GM21576 (cell line): Measurements from ENCODE around the gene KCNA1.

Source experiments
- ATAC-seq: cut with Tn5 transposase; IDR thresholded peaks from one replicate; pipeline ENCODE4 v1.9.1; 2021; ENCODE audit warnings: mild to moderate bottlenecking, moderate library complexity; ENCODE audit not compliant: unreplicated experiment

Gene KCNA1

GRCh38 chr12:4910502-4911315 is 1.0 kb downstream of the KCNA1 start:
- no peak for ATAC-seq

- ATAC-seq, result no peak
Observed at GRCh38 chr12:4911316-4911994, 1.8 kb downstream of the KCNA1 start.

GRCh38 chr12:4914720-4915119 is 5.0 kb downstream of the KCNA1 start:
- ATAC-seq, result no peak

GRCh38 chr12:4915752-4916151 is 6.0 kb downstream of the KCNA1 start:
- ATAC-seq, result no peak

GRCh38 chr12:4918950-4919660 is 9.4 kb downstream of the KCNA1 start:
- ATAC-seq, result no peak

GRCh38 chr12:4932576-4932975 is 22.9 kb downstream of the KCNA1 start:
- ATAC-seq, result no peak

- no peak for ATAC-seq
Observed at GRCh38 chr12:4933411-4933810, 23.7 kb downstream of the KCNA1 start.

- no peak for ATAC-seq
Observed at GRCh38 chr12:4934407-4935035, 24.8 kb downstream of the KCNA1 start.

GRCh38 chr12:4938900-4939299 is 29.2 kb downstream of the KCNA1 start:
- no peak for ATAC-seq

GRCh38 chr12:4939418-4940023 is 29.8 kb downstream of the KCNA1 start:
- no peak for ATAC-seq

GRCh38 chr12:4943067-4943937 is 33.6 kb downstream of the KCNA1 start:
- peak; percentile 87 for ATAC-seq

GRCh38 chr12:4943938-4944284 is 34.2 kb downstream of the KCNA1 start:
- ATAC-seq, result peak; percentile 20

- ATAC-seq, result no peak
Observed at GRCh38 chr12:4947253-4947652, 37.5 kb downstream of the KCNA1 start.

- no peak for ATAC-seq
Observed at GRCh38 chr12:4951083-4951482, 41.4 kb downstream of the KCNA1 start.

- no peak for ATAC-seq
Observed at GRCh38 chr12:4951601-4952000, 41.9 kb downstream of the KCNA1 start.

GRCh38 chr12:4954621-4955354 is 45.1 kb downstream of the KCNA1 start:
- ATAC-seq, result no peak

- no peak for ATAC-seq
Observed at GRCh38 chr12:4956054-4956453, 46.3 kb downstream of the KCNA1 start.

- ATAC-seq, result no peak
Observed at GRCh38 chr12:4956968-4957367, 47.3 kb downstream of the KCNA1 start.

GRCh38 chr12:4957761-4958160 is 48.1 kb downstream of the KCNA1 start:
- no peak for ATAC-seq
